Measurements from ENCODE around the gene ETV7. TPM values are rescaled to one million over a fixed set of nuclear protein-coding genes. Genes with fewer than 3 reads are reported as not detected.
"Not testable (repeated sequence)": the region's sequence is repeated elsewhere in the genome, so short reads cannot be mapped to it uniquely, and the experiment has no call there.

Gene ETV7
- polyA plus RNA-seq, 1 of the 3 experiments (the other 2 are of a cell fraction), result 0.39 TPM

DNA sequence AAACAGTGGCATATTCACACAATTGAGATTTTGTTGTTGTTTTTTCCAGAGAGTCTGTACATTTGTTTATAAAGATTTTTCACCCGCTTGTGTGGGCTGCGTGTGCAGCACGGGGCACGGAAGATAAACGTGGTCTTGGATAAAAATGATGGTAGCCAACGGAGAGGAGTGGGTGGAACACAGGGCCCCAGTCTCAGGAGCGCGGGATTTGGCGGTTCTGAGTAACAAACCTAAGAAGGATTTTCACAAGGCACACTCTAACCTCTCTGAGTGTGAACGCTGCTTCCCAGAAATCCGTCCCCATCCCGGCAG lies 47.2 kb downstream of the ETV7 start (continued):
- TF ChIP-seq RAD21 (IDR thresholded peaks at IDR 0.05; ENCODE audit: low read length) (no peak), NRF1 (IDR thresholded peaks at IDR 0.05; ENCODE audit: low read depth, low read length) (no peak), GATA2 (CRISPR knock-in tag; IDR thresholded peaks at IDR 0.05) (no peak)

DNA sequence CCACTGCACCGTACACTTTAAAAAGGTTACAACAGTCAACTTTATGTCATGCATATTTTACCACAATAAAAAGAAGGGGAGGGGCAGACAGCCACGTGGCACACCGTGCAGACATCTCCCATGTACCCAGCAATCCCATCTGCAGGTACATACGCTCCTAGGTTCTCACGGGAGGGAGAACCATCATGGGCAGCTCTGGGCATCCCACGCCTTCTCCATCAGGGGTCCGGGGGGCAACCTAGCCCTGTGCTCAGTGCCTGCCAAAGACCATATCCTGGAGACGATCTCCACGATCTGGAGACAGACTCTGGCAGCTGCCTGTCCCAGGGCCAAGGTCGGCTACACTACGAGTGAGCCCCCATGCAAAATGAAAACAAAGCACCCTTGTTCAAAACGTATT lies 48.3 kb downstream of the ETV7 start:
- CTCF ChIA-PET, result interaction anchor here (2.9 to 3.7 kb wide), 3 partner anchors 13 to 36 kb away, joined by 29 to 49 read pairs (median 42); no protein-coding TSS in a partner anchor

DNA sequence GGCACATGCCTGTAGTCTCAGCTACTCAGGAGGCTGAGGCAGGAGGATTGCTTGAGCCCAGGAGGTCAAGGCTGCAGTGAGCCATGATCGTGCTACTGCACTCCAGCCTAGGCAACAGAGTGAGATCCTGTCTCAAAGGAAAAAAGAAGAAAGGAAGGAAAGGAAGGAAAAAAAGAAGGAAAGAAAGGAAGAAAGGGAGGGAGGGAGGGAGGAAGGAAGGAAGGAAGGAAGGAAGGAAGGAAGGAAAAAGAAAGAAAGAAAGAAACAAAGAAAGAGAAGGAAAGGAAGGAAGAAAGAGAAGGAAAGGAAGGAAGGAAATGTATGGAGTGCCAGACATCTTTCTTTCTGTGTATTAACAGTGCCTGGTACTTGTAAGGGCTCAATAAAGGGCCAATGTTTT lies 49.2 kb downstream of the ETV7 start:
- H3K79me2 ChIP-seq (ENCODE audit: insufficient read depth); H3F3A ChIP-seq (replicated peaks; ENCODE audit: insufficient read depth); DNase-seq; H3K9ac ChIP-seq; H3K27ac ChIP-seq (ENCODE audit: low read depth in 2 of 2, low read length in 1 of 2); H3K36me3 ChIP-seq (replicated peaks in 1 of 2; ENCODE audit: control insufficient read depth in 1 of 2, insufficient read depth in 2 of 2, low read length in 1 of 2); H3K4me2 ChIP-seq; H3K9me2 ChIP-seq; H3K4me3 ChIP-seq (ENCODE audit: low read depth in 2 of 2, low read length in 1 of 2); H4K20me1 ChIP-seq (ENCODE audit: insufficient read depth); H3K9me3 ChIP-seq; POLR2A ChIA-PET; H3K4me1 ChIP-seq (ENCODE audit: control insufficient read depth in 1 of 2, insufficient read depth in 2 of 2, low read depth in 1 of 2, low read length in 1 of 2); H2AFZ ChIP-seq (ENCODE audit: low read depth): not testable (repeated sequence)
- CTCF ChIA-PET, result interaction anchor here (2.1 kb wide), 1 partner anchor 311 kb away, joined by 4 read pairs; the partner anchor contains the start of gene MAPK14
- H3K27me3 ChIP-seq (ENCODE audit: insufficient read depth), result peaks cover 36% of the 10 kb centered on the region
- WGBS (ENCODE audit: low lambda C conversion rate), result 71% methylated on average over 1 of the region's 1 CpG

More for the DNA sequence above, 48.3 kb downstream of the ETV7 start:
- H3K27ac ChIP-seq (ENCODE audit: low read depth in 2 of 2, low read length in 1 of 2), result no peak overlapping the region
- 75% methylated on average over 10 of the region's 12 CpGs for WGBS (ENCODE audit: low lambda C conversion rate)
- no peak overlapping the region for H3K9ac ChIP-seq
- H2AFZ ChIP-seq (ENCODE audit: low read depth), result no peak overlapping the region
- no peak overlapping the region for H3K4me2 ChIP-seq
- H3K27me3 ChIP-seq (ENCODE audit: insufficient read depth), result peaks cover 30% of the 10 kb centered on the region
- DNase-seq, result no peak
- no peaks in the 10 kb centered on the region for H3F3A ChIP-seq (replicated peaks; ENCODE audit: insufficient read depth)
- no peaks in the 10 kb centered on the region; a peak in 1 of 4 replicates for H3K4me1 ChIP-seq (ENCODE audit: control insufficient read depth in 1 of 2, insufficient read depth in 2 of 2, low read depth in 1 of 2, low read length in 1 of 2)
- H4K20me1 ChIP-seq (ENCODE audit: insufficient read depth), result no peaks in the 10 kb centered on the region
- no peaks in the 10 kb centered on the region for H3K79me2 ChIP-seq (ENCODE audit: insufficient read depth)
- H3K9me3 ChIP-seq, result no peaks in the 10 kb centered on the region
- no peak overlapping the region for H3K4me3 ChIP-seq (ENCODE audit: low read depth in 2 of 2, low read length in 1 of 2)
- H3K9me2 ChIP-seq, result no peaks in the 10 kb centered on the region
- H3K36me3 ChIP-seq (replicated peaks in 1 of 2; ENCODE audit: control insufficient read depth in 1 of 2, insufficient read depth in 2 of 2, low read length in 1 of 2), result no peaks in the 10 kb centered on the region
- no peak for TF ChIP-seq ELF1 (IDR thresholded peaks at IDR 0.05)
- TF ChIP-seq, protein P1, sequence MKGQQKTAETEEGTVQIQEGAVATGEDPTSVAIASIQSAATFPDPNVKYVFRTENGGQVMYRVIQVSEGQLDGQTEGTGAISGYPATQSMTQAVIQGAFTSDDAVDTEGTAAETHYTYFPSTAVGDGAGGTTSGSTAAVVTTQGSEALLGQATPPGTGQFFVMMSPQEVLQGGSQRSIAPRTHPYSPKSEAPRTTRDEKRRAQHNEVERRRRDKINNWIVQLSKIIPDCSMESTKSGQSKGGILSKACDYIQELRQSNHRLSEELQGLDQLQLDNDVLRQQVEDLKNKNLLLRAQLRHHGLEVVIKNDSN (IDR thresholded peaks at IDR 0.05; ENCODE audit: borderline replicate concordance, low read depth), result no peak
- TF ChIP-seq EP300 (IDR thresholded peaks at IDR 0.05; ENCODE audit: borderline replicate concordance in 1 of 2, low read depth in 1 of 2, low read length in 1 of 2), result no peak
- TF ChIP-seq FOXJ3 (CRISPR knock-in tag; IDR thresholded peaks at IDR 0.05), result no peak
- TF ChIP-seq, protein P2, sequence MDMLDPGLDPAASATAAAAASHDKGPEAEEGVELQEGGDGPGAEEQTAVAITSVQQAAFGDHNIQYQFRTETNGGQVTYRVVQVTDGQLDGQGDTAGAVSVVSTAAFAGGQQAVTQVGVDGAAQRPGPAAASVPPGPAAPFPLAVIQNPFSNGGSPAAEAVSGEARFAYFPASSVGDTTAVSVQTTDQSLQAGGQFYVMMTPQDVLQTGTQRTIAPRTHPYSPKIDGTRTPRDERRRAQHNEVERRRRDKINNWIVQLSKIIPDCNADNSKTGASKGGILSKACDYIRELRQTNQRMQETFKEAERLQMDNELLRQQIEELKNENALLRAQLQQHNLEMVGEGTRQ (IDR thresholded peaks at IDR 0.05; ENCODE audit: borderline replicate concordance, low read depth, low read length), result no peak
- TF ChIP-seq GABPA (IDR thresholded peaks at IDR 0.05; ENCODE audit: low read depth), result no peak
- TF ChIP-seq POLR2AphosphoS5 (IDR thresholded peaks at IDR 0.05; ENCODE audit: low read depth, low read length), result no peak
- TF ChIP-seq, protein P3, sequence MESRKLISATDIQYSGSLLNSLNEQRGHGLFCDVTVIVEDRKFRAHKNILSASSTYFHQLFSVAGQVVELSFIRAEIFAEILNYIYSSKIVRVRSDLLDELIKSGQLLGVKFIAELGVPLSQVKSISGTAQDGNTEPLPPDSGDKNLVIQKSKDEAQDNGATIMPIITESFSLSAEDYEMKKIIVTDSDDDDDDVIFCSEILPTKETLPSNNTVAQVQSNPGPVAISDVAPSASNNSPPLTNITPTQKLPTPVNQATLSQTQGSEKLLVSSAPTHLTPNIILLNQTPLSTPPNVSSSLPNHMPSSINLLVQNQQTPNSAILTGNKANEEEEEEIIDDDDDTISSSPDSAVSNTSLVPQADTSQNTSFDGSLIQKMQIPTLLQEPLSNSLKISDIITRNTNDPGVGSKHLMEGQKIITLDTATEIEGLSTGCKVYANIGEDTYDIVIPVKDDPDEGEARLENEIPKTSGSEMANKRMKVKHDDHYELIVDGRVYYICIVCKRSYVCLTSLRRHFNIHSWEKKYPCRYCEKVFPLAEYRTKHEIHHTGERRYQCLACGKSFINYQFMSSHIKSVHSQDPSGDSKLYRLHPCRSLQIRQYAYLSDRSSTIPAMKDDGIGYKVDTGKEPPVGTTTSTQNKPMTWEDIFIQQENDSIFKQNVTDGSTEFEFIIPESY (IDR thresholded peaks at IDR 0.05; ENCODE audit: borderline replicate concordance, low read depth), result no peak
- no peak for TF ChIP-seq FOXM1 (IDR thresholded peaks at IDR 0.05; ENCODE audit: low read depth)
- TF ChIP-seq JUND (IDR thresholded peaks at IDR 0.05), result no peak
- no peak for TF ChIP-seq NRF1 (IDR thresholded peaks at IDR 0.05; ENCODE audit: low read depth, low read length)
- no peak for TF ChIP-seq RXRA (IDR thresholded peaks at IDR 0.05; ENCODE audit: borderline replicate concordance, low read depth)
- TF ChIP-seq TAF1 (IDR thresholded peaks at IDR 0.05; ENCODE audit: borderline replicate concordance, low read depth, low read length), result no peak
- no peak for TF ChIP-seq TEAD4 (IDR thresholded peaks at IDR 0.05; ENCODE audit: borderline replicate concordance, insufficient read depth)
- no peak for TF ChIP-seq MXI1 (IDR thresholded peaks at IDR 0.05; ENCODE audit: low read depth, low read length)
- no peak for TF ChIP-seq NFIC (IDR thresholded peaks at IDR 0.05; ENCODE audit: borderline replicate concordance)
- TF ChIP-seq GATA2 (CRISPR knock-in tag; IDR thresholded peaks at IDR 0.05), result no peak
- TF ChIP-seq RAD21 (IDR thresholded peaks at IDR 0.05; ENCODE audit: low read length), result no peak
- TF ChIP-seq EZH2phosphoT487 (IDR thresholded peaks at IDR 0.05; ENCODE audit: borderline replicate concordance, low read depth), result no peak
- POLR2A ChIA-PET, result no interaction called here
